PC-9 (cell line): ENCODE results near the gene URAD. TPM values are rescaled to one million over a fixed set of nuclear protein-coding genes. Genes with fewer than 3 reads are reported as not detected.

Experiments used
- BruUV-seq: library from RNA; stranded (reverse); fragments of 400-500 nt; replicated peaks from 2 replicates; lab custom pipeline; 2021; lab: Mats Ljungman, UMichigan
- CTCF ChIA-PET: fragments of 300-600 bp; sonication (Branson Sonifier 250); formaldehyde crosslinking; loops from one replicate; lab custom pipeline; 2022; ENCODE audit warnings: antibody characterized with exemption; lab: Charles Lee
- POLR2A ChIA-PET: fragments of 300-600 bp; sonication (Branson Sonifier 250); formaldehyde crosslinking; loops from one replicate; lab custom pipeline; 2022; ENCODE audit warnings: antibody characterized with exemption; ENCODE audit not compliant: unreplicated experiment; lab: Charles Lee
- DNase-seq, 2 experiments: peaks; one replicate each; pipeline versions ENCODE4 v3.0.0 to v3.0.0-alpha.2; 2015 to 2022; ENCODE audit warnings: mixed read lengths in 1 of 2
- H2AFZ ChIP-seq: fragments of 200-600 bp; sonication (generic); 2 replicates; pipeline ENCODE4 v1.8.1; 2017; ENCODE audit warnings: antibody characterized with exemption
- H3F3A ChIP-seq: fragments of 200-600 bp; sonication (generic); 2 replicates; pipeline ENCODE4 v1.8.1; 2017; ENCODE audit warnings: antibody characterized with exemption, mild to moderate bottlenecking, low read depth; ENCODE audit not compliant: insufficient read depth
- H3K27ac ChIP-seq: fragments of 200-600 bp; sonication (generic); 2 replicates; pipeline ENCODE4 v1.6.1; 2016; ENCODE audit warnings: mixed run types
- H3K27me3 ChIP-seq: fragments of 200-600 bp; sonication (generic); 2 replicates; pipeline ENCODE4 v1.6.1; 2016; ENCODE audit warnings: low read depth, mixed run types; ENCODE audit not compliant: insufficient read depth
- H3K36me3 ChIP-seq: fragments of 200-600 bp; sonication (generic); 2 replicates; pipeline ENCODE4 v1.6.1; 2016; ENCODE audit warnings: low read depth, mixed run types
- H3K4me1 ChIP-seq: fragments of 200-600 bp; sonication (generic); replicated peaks from 2 replicates; pipeline ENCODE4 v1.6.1; 2016; ENCODE audit warnings: mixed run types; ENCODE audit not compliant: insufficient read depth
- H3K4me2 ChIP-seq: fragments of 200-600 bp; sonication (generic); 2 replicates; pipeline ENCODE4 v1.6.1; 2017; ENCODE audit warnings: mixed run types
- H3K4me3 ChIP-seq: fragments of 200-600 bp; sonication (generic); 2 replicates; pipeline ENCODE4 v1.6.1; 2016; ENCODE audit warnings: mixed run types
- H3K79me2 ChIP-seq: fragments of 200-600 bp; sonication (generic); 2 replicates; pipeline ENCODE4 v1.6.1; 2017; ENCODE audit warnings: low read depth, mixed run types
- H3K9me2 ChIP-seq: fragments of 200-600 bp; sonication (generic); 2 replicates; pipeline ENCODE4 v1.8.1; 2017; ENCODE audit warnings: mild to moderate bottlenecking; ENCODE audit not compliant: insufficient read depth
- H3K9me3 ChIP-seq: fragments of 200-600 bp; sonication (generic); 2 replicates; pipeline ENCODE4 v1.8.1; 2016; ENCODE audit warnings: low read depth; ENCODE audit not compliant: insufficient read depth
- H4K20me1 ChIP-seq: fragments of 200-600 bp; sonication (generic); 2 replicates; pipeline ENCODE4 v1.8.1; 2017; ENCODE audit not compliant: insufficient read depth
- EZH2 ChIP-seq: fragments of 200-600 bp; sonication (generic); IDR thresholded peaks from 2 replicates; pipeline ENCODE4 v1.8.0; 2017; ENCODE audit warnings: antibody characterized with exemption, low read depth
- intact Hi-C: fragments of 100-400 bp; cut with micrococcal nuclease; formaldehyde crosslinking; loops from one replicate; pipeline ENCODE4 v1.10.0; 2022; ENCODE audit not compliant: unreplicated experiment
- total RNA-seq: library from RNA; stranded (reverse); gene quantifications from 2 replicates; pipeline ENCODE4 v1.2.3, GENCODE V29; 2021
- TF ChIP-seq, protein P1 (sequence below): fragments of 200-600 bp; sonication (generic); conservative IDR thresholded peaks from 2 replicates; pipeline ENCODE4 v1.6.1; 2017; ENCODE audit warnings: mixed run types, antibody characterized with exemption, mild to moderate bottlenecking, moderate library complexity

The URAD gene
- total RNA-seq, 1 experiment from 2014 or later, result not detected

DNA sequence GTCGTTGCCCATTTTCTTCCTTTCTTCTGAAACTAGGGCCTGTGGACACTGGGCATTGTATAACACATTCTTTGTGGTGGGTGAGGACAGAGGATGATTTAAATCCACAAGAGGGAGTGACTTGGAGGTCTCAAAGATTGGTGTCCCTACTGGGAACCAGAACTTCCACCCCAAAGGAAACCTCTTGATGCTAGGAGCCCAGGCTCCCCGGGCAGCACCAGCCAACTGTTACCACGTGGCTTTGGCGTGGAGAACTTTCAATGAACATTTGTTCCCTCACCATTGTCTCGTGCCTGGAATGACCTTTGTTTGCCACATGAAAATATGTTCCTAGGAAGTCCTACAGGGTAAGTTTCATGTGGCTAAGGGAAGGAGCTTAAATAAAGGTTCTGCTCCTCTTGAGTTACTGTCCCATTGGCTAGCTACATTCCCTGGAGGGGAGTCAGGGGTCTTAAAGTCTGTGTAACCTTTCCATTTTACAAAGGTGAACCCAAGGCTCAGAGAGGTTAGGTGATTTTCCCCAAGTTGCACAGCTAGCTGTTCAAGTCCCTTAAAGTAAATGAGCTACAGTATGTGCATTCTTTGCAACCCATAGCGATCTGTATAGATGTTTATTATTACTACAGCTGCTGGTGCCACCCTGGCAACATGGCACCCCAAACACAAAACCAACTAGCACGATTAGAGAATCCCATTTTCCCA lies 14.4 kb downstream of the URAD start:
- peaks cover 19% of the 10 kb centered on the region; the same call in 1 of the 2 replicates for H3K27me3 ChIP-seq
- no peaks in the 10 kb centered on the region for H3K36me3 ChIP-seq
- intact Hi-C loops, result no loop called here
- H3K4me2 ChIP-seq, result no peak overlapping the region
- no peaks in the 10 kb centered on the region for H3F3A ChIP-seq
- no peak overlapping the region for H2AFZ ChIP-seq
- ChIA-PET CTCF (no interaction called here), POLR2A (no interaction called here)
- BruUV-seq, result no TSS peak
- no peak for DNase-seq
- H3K79me2 ChIP-seq, result no peaks in the 10 kb centered on the region
- TF ChIP-seq, protein P1, sequence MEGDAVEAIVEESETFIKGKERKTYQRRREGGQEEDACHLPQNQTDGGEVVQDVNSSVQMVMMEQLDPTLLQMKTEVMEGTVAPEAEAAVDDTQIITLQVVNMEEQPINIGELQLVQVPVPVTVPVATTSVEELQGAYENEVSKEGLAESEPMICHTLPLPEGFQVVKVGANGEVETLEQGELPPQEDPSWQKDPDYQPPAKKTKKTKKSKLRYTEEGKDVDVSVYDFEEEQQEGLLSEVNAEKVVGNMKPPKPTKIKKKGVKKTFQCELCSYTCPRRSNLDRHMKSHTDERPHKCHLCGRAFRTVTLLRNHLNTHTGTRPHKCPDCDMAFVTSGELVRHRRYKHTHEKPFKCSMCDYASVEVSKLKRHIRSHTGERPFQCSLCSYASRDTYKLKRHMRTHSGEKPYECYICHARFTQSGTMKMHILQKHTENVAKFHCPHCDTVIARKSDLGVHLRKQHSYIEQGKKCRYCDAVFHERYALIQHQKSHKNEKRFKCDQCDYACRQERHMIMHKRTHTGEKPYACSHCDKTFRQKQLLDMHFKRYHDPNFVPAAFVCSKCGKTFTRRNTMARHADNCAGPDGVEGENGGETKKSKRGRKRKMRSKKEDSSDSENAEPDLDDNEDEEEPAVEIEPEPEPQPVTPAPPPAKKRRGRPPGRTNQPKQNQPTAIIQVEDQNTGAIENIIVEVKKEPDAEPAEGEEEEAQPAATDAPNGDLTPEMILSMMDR, result no peak
- no peak for TF ChIP-seq EZH2
- no peaks in the 10 kb centered on the region for H4K20me1 ChIP-seq
- no peak overlapping the region for H3K4me3 ChIP-seq
- no peak overlapping the region for H3K27ac ChIP-seq
- no peaks in the 10 kb centered on the region for H3K9me2 ChIP-seq
- H3K4me1 ChIP-seq, result no peaks in the 10 kb centered on the region
- H3K9me3 ChIP-seq, result no peaks in the 10 kb centered on the region

DNA sequence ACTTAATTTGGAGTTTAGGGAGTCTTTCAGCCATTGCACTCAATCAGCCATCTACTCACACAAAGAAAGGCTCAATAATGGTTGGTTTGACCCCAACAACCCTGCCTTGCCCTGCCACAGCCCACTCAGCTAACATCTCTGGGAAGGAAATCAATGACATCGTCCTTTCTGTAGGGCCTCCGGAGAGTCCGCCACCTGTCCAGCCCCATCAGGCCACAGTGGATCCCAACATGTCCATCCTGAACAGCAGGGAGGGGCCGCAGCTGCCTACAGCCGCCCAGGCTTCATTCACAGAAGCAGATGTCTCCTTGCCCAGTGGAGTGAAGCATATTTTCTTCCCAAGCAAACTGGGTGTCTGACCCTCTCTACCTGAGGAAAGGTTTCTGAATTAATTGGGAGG lies 15.2 kb downstream of the URAD start:
- Histone ChIP-seq H3K79me2 (no peaks in the 10 kb centered on the region), H3K9me2 (no peaks in the 10 kb centered on the region), H4K20me1 (no peaks in the 10 kb centered on the region), H3K4me3 (no peak overlapping the region), H3K4me2 (no peak overlapping the region), H3K27me3 (peaks cover 19% of the 10 kb centered on the region; the same call in 1 of the 2 replicates), H3K36me3 (no peaks in the 10 kb centered on the region), H3K9me3 (no peaks in the 10 kb centered on the region), H3K4me1 (no peaks in the 10 kb centered on the region), H3F3A (no peaks in the 10 kb centered on the region), H3K27ac (no peak overlapping the region), H2AFZ (no peak overlapping the region)
- no peak for TF ChIP-seq EZH2
- TF ChIP-seq, protein P1, result no peak
- POLR2A ChIA-PET, result interaction anchor here (0.6 kb wide), 1 partner anchor 349 kb away, joined by 5 read pairs; no protein-coding TSS in a partner anchor
- no TSS peak for BruUV-seq
- intact Hi-C loops, result no loop called here
- CTCF ChIA-PET, result no interaction called here
- no peak for DNase-seq

DNA sequence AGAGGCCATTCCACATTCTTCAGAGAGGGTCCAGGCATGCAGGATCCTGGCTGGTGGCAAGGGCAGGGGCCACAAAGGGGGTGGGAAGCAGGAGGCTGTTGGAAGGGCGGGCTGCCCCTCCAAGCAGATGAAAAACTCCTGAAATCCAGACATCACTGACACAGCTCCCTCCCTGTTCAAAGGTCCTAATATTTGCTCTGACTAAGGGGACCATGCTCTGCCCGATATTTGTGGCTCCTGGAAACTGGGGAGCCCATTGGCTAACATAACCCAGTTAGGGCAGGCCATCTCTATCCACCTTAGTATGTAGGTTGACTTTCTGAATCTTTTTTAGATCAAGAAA lies 16.0 kb downstream of the URAD start:
- H3K4me3 ChIP-seq, result no peak overlapping the region
- no peaks in the 10 kb centered on the region for H3K79me2 ChIP-seq
- no peaks in the 10 kb centered on the region for H3F3A ChIP-seq
- peaks cover 24% of the 10 kb centered on the region for H3K27me3 ChIP-seq
- H2AFZ ChIP-seq, result no peak overlapping the region
- H3K36me3 ChIP-seq, result no peaks in the 10 kb centered on the region
- ChIA-PET POLR2A (interaction anchor here (0.6 kb wide), 1 partner anchor 348 kb away, joined by 5 read pairs; no protein-coding TSS in a partner anchor), CTCF (no interaction called here)
- H3K27ac ChIP-seq, result no peak overlapping the region
- no peak overlapping the region for H3K4me2 ChIP-seq
- no peaks in the 10 kb centered on the region for H3K9me3 ChIP-seq
- no peak for TF ChIP-seq EZH2
- TF ChIP-seq, protein P1, result no peak
- intact Hi-C loops, result no loop called here
- no peaks in the 10 kb centered on the region for H4K20me1 ChIP-seq
- no peak for DNase-seq
- no TSS peak for BruUV-seq
- H3K4me1 ChIP-seq, result no peaks in the 10 kb centered on the region
- no peaks in the 10 kb centered on the region for H3K9me2 ChIP-seq
